Measurements from ENCODE around the gene ZNF135. TPM values are rescaled to one million over a fixed set of nuclear protein-coding genes. Genes with fewer than 3 reads are reported as not detected.
A peak's percentile ranks its signal among the peaks of the same experiment; 100 is the strongest.

The ZNF135 gene
- polyA plus RNA-seq, 1 experiment: 6.6 TPM

- DNase-seq (ENCODE audit: low read depth, low spot score): no peak
- POLR2A ChIA-PET: no interaction called here
- no peak overlapping the region for H3K4me3 ChIP-seq (ENCODE audit: low read depth, low read length)
- CTCF ChIA-PET: no interaction called here
- no peak overlapping the region for H3K27ac ChIP-seq (ENCODE audit: low read depth, low read length)
- no peak for TF ChIP-seq CTCF (IDR thresholded peaks at IDR 0.05; ENCODE audit: low read depth, low read length)
- H3K27me3 ChIP-seq (ENCODE audit: control insufficient read depth, insufficient read depth, low read length): no peaks in the 10 kb centered on the region
- H3K9me3 ChIP-seq (ENCODE audit: control insufficient read depth, insufficient read depth, low read length): peaks cover 93% of the 10 kb centered on the region
These were observed 11.4 kb upstream of the ZNF135 start for GRCh38 chr19:58047672-58048071.

- CTCF ChIA-PET: no interaction called here
These were observed 6.8 kb upstream of the ZNF135 start for GRCh38 chr19:58052256-58052655.

GRCh38 chr19:58053480-58054156, 5.5 kb upstream of the ZNF135 start:
- DNase-seq (ENCODE audit: low read depth, low spot score): no peak
- H3K27me3 ChIP-seq (ENCODE audit: control insufficient read depth, insufficient read depth, low read length): peaks cover 2% of the 10 kb centered on the region
- H3K4me3 ChIP-seq (ENCODE audit: low read depth, low read length): no peak overlapping the region
- ChIA-PET CTCF (no interaction called here), POLR2A (no interaction called here)
- H3K9me3 ChIP-seq (ENCODE audit: control insufficient read depth, insufficient read depth, low read length): peaks cover 90% of the 10 kb centered on the region
- TF ChIP-seq CTCF (IDR thresholded peaks at IDR 0.05; ENCODE audit: low read depth, low read length): no peak
- no peak overlapping the region for H3K27ac ChIP-seq (ENCODE audit: low read depth, low read length)

More at GRCh38 chr19:58052256-58052655, 6.8 kb upstream of the ZNF135 start:
- Histone ChIP-seq H3K27ac (ENCODE audit: low read depth, low read length) (no peak overlapping the region), H3K4me3 (ENCODE audit: low read depth, low read length) (no peak overlapping the region), H3K27me3 (ENCODE audit: control insufficient read depth, insufficient read depth, low read length) (peaks cover 2% of the 10 kb centered on the region), H3K9me3 (ENCODE audit: control insufficient read depth, insufficient read depth, low read length) (peaks cover 92% of the 10 kb centered on the region)
- POLR2A ChIA-PET: no interaction called here
- no peak for DNase-seq (ENCODE audit: low read depth, low spot score)
- no peak for TF ChIP-seq CTCF (IDR thresholded peaks at IDR 0.05; ENCODE audit: low read depth, low read length)

GRCh38 chr19:58054901-58055874, 3.9 kb upstream of the ZNF135 start:
- H3K9me3 ChIP-seq (ENCODE audit: control insufficient read depth, insufficient read depth, low read length): peaks cover 92% of the 10 kb centered on the region
- no peak overlapping the region for H3K27ac ChIP-seq (ENCODE audit: low read depth, low read length)
- DNase-seq (ENCODE audit: low read depth, low spot score): no peak
- ChIA-PET POLR2A (no interaction called here), CTCF (no interaction called here)
- TF ChIP-seq CTCF (IDR thresholded peaks at IDR 0.05; ENCODE audit: low read depth, low read length): no peak
- peak overlapping the region; percentile 17; the same call in 1 of the 2 replicates for H3K4me3 ChIP-seq (ENCODE audit: low read depth, low read length)
- peaks cover 2% of the 10 kb centered on the region for H3K27me3 ChIP-seq (ENCODE audit: control insufficient read depth, insufficient read depth, low read length)

GRCh38 chr19:58056261-58056660, 2.8 kb upstream of the ZNF135 start:
- H3K27ac ChIP-seq (ENCODE audit: low read depth, low read length): no peak overlapping the region
- no peak overlapping the region for H3K4me3 ChIP-seq (ENCODE audit: low read depth, low read length)
- no peak for DNase-seq (ENCODE audit: low read depth, low spot score)
- H3K9me3 ChIP-seq (ENCODE audit: control insufficient read depth, insufficient read depth, low read length): peaks cover 93% of the 10 kb centered on the region
- TF ChIP-seq CTCF (IDR thresholded peaks at IDR 0.05; ENCODE audit: low read depth, low read length): no peak
- ChIA-PET POLR2A (no interaction called here), CTCF (no interaction called here)
- peaks cover 2% of the 10 kb centered on the region for H3K27me3 ChIP-seq (ENCODE audit: control insufficient read depth, insufficient read depth, low read length)
